SK-N-SH treated with all-trans-retinoic acid at 6 μM for 48 hours (cell line): ENCODE results near the gene ZNF254.

Experiments
- ATAC-seq: fragments of 200-7000 bp; cut with Tn5 transposase; 3 replicates; pipeline ENCODE4 v1.9.1; 2020; ENCODE audit warnings: mild to moderate bottlenecking, moderate library complexity
- ARNTL ChIP-seq: fragments of 450-650 bp; formaldehyde crosslinking; IDR thresholded peaks from 2 replicates; pipeline ENCODE4 v1.5.0; 2020; ENCODE audit warnings: low read depth, mild to moderate bottlenecking, moderate library complexity, borderline replicate concordance
- BACH2 ChIP-seq: fragments of 250-450 bp; sonication (Bioruptor Pico); IDR thresholded peaks from 2 replicates; pipeline ENCODE4 v1.9.0; 2021; ENCODE audit warnings: mild to moderate bottlenecking, borderline replicate concordance
- CSDC2 ChIP-seq: fragments of 250-450 bp; sonication (Bioruptor Pico); IDR thresholded peaks from 2 replicates; pipeline ENCODE4 v1.5.0; 2020; ENCODE audit warnings: mild to moderate bottlenecking, moderate library complexity
- ESRRG ChIP-seq: fragments of 250-450 bp; sonication (Bioruptor Pico); IDR thresholded peaks from 2 replicates; pipeline ENCODE4 v1.6.1; 2021; ENCODE audit warnings: mild to moderate bottlenecking
- GLIS3 ChIP-seq: fragments of 250-450 bp; sonication (Bioruptor Pico); IDR thresholded peaks from 2 replicates; pipeline ENCODE4 v1.5.0; 2020; ENCODE audit warnings: mild to moderate bottlenecking, moderate library complexity
- ISL1 ChIP-seq: fragments of 250-450 bp; sonication (Bioruptor Pico); IDR thresholded peaks from 2 replicates; pipeline ENCODE4 v2.1.2; 2022; ENCODE audit warnings: mild to moderate bottlenecking, moderate library complexity
- OSR1 ChIP-seq: fragments of 250-450 bp; sonication (Bioruptor Pico); IDR thresholded peaks from 2 replicates; pipeline ENCODE4 v1.8.0; 2022; ENCODE audit warnings: moderate library complexity, mild to moderate bottlenecking, inconsistent platforms
- PPARA ChIP-seq: fragments of 250-450 bp; sonication (Bioruptor Pico); IDR thresholded peaks from 2 replicates; pipeline ENCODE4 v1.5.0; 2020; ENCODE audit warnings: mild to moderate bottlenecking, borderline replicate concordance
- RARB ChIP-seq: fragments of 250-450 bp; sonication (Bioruptor Pico); IDR thresholded peaks from 2 replicates; pipeline ENCODE4 v1.8.0; 2021; ENCODE audit warnings: mild to moderate bottlenecking, moderate library complexity
- SNAI2 ChIP-seq: fragments of 250-450 bp; sonication (Bioruptor Pico); IDR thresholded peaks from 2 replicates; pipeline ENCODE4 v1.5.0; 2020; ENCODE audit warnings: mild to moderate bottlenecking, moderate library complexity
- TCF4 ChIP-seq: fragments of 250-450 bp; sonication (Bioruptor Pico); IDR thresholded peaks from 2 replicates; pipeline ENCODE4 v1.8.0; 2021; ENCODE audit warnings: mild to moderate bottlenecking, moderate library complexity, borderline replicate concordance
- TOX ChIP-seq: fragments of 250-450 bp; sonication (Bioruptor Pico); IDR thresholded peaks from 2 replicates; pipeline ENCODE4 v1.8.0; 2021; ENCODE audit warnings: mild to moderate bottlenecking, moderate library complexity, borderline replicate concordance
- ZC3H10 ChIP-seq: fragments of 250-450 bp; sonication (Bioruptor Pico); IDR thresholded peaks from 2 replicates; pipeline ENCODE4 v1.5.1; 2021; ENCODE audit warnings: mild to moderate bottlenecking, moderate library complexity
- ZFP3 ChIP-seq: fragments of 250-450 bp; sonication (Bioruptor Pico); IDR thresholded peaks from 2 replicates; pipeline ENCODE4 v1.5.0; 2020; ENCODE audit warnings: mild to moderate bottlenecking, moderate library complexity
- ZFP30 ChIP-seq: fragments of 450-650 bp; formaldehyde crosslinking; IDR thresholded peaks from 2 replicates; pipeline ENCODE4 v1.5.0; 2022; ENCODE audit warnings: mild to moderate bottlenecking, moderate library complexity
- ZNF565 ChIP-seq: fragments of 450-650 bp; formaldehyde crosslinking; conservative IDR thresholded peaks from 2 replicates; pipeline ENCODE4 v1.5.0; 2020; ENCODE audit warnings: low read depth, mild to moderate bottlenecking, moderate library complexity
- ZNF70 ChIP-seq: fragments of 450-650 bp; formaldehyde crosslinking; IDR thresholded peaks from 2 replicates; pipeline ENCODE4 v1.5.0; 2020; ENCODE audit warnings: mild to moderate bottlenecking, moderate library complexity
- ZNF8 ChIP-seq: fragments of 450-650 bp; formaldehyde crosslinking; IDR thresholded peaks from 2 replicates; pipeline ENCODE4 v1.5.0; 2020; ENCODE audit warnings: mild to moderate bottlenecking, moderate library complexity
- TF ChIP-seq, protein P1 (sequence below): fragments of 250-450 bp; sonication (Bioruptor Pico); IDR thresholded peaks from 2 replicates; pipeline ENCODE4 v1.8.0; 2020; ENCODE audit warnings: mild to moderate bottlenecking, moderate library complexity, borderline replicate concordance
- TF ChIP-seq, protein P2 (sequence below): fragments of 250-450 bp; sonication (Bioruptor Pico); IDR thresholded peaks from 2 replicates; pipeline ENCODE4 v1.8.0; 2021; ENCODE audit warnings: low read depth, mild to moderate bottlenecking, moderate library complexity, borderline replicate concordance
- TF ChIP-seq, protein P3 (sequence below): fragments of 250-450 bp; sonication (Bioruptor Pico); IDR thresholded peaks from 2 replicates; pipeline ENCODE4 v1.5.1; 2021; ENCODE audit warnings: mild to moderate bottlenecking, moderate library complexity
- TF ChIP-seq, protein P4 (sequence below): fragments of 250-450 bp; sonication (Bioruptor Pico); IDR thresholded peaks from 2 replicates; pipeline ENCODE4 v1.5.0; 2020; ENCODE audit warnings: mild to moderate bottlenecking, moderate library complexity
- TF ChIP-seq, protein P5 (sequence below): fragments of 250-450 bp; sonication (Bioruptor Pico); IDR thresholded peaks from 2 replicates; pipeline ENCODE4 v1.5.1; 2020; ENCODE audit warnings: low read depth, mild to moderate bottlenecking, moderate library complexity

ZNF254 gene

DNA sequence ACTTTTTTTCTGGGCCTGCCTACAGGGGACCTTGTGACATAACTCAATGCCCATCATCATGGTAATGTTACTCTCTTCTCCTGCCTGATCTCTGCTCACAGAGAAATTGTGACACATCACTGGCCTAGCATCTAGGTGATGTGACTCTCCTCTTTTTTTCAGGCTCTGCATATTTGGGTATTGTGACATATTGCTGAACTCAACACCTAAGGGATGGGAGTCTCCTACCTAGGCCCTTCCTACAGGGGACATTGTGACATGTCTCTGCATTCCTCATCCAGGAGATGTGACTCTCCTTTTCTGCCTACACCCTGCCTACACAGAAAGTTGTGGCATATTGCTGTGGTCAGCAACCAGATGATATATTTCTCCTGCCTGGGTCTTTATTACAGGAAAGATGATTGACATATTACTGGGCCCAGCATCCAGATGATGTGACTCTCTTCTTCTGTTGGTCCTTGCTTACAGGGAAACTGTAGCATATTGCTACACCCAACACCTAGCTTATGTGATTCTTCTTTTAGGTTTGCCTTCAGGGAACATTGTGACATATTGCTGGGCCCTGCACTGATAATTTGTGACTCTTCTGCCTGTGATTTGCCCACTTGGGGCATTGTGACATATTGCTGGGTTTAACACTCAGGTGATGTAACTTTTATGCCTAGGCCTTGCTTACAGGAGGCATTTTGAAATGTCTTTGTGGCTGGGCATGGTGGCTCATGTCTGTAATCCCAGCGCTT is 21.0 kb upstream of the ZNF254 start:
- TF ChIP-seq ESRRG (CRISPR knock-in tag) (no peak), ZNF8 (CRISPR knock-in tag) (no peak), PPARA (no peak), ZNF565 (CRISPR knock-in tag) (no peak), RARB (no peak), ZFP3 (no peak), GLIS3 (CRISPR knock-in tag) (no peak), ISL1 (no peak), TOX (CRISPR knock-in tag) (no peak), ARNTL (CRISPR knock-in tag) (no peak), SNAI2 (CRISPR knock-in tag) (no peak)
- TF ChIP-seq, protein P1, sequence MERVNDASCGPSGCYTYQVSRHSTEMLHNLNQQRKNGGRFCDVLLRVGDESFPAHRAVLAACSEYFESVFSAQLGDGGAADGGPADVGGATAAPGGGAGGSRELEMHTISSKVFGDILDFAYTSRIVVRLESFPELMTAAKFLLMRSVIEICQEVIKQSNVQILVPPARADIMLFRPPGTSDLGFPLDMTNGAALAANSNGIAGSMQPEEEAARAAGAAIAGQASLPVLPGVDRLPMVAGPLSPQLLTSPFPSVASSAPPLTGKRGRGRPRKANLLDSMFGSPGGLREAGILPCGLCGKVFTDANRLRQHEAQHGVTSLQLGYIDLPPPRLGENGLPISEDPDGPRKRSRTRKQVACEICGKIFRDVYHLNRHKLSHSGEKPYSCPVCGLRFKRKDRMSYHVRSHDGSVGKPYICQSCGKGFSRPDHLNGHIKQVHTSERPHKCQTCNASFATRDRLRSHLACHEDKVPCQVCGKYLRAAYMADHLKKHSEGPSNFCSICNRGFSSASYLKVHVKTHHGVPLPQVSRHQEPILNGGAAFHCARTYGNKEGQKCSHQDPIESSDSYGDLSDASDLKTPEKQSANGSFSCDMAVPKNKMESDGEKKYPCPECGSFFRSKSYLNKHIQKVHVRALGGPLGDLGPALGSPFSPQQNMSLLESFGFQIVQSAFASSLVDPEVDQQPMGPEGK (CRISPR knock-in tag) = no peak
- TF ChIP-seq, protein P2, sequence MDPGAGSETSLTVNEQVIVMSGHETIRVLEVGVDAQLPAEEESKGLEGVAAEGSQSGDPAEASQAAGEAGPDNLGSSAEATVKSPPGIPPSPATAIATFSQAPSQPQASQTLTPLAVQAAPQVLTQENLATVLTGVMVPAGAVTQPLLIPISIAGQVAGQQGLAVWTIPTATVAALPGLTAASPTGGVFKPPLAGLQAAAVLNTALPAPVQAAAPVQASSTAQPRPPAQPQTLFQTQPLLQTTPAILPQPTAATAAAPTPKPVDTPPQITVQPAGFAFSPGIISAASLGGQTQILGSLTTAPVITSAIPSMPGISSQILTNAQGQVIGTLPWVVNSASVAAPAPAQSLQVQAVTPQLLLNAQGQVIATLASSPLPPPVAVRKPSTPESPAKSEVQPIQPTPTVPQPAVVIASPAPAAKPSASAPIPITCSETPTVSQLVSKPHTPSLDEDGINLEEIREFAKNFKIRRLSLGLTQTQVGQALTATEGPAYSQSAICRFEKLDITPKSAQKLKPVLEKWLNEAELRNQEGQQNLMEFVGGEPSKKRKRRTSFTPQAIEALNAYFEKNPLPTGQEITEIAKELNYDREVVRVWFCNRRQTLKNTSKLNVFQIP (CRISPR knock-in tag) = no peak
- TF ChIP-seq, protein P3, sequence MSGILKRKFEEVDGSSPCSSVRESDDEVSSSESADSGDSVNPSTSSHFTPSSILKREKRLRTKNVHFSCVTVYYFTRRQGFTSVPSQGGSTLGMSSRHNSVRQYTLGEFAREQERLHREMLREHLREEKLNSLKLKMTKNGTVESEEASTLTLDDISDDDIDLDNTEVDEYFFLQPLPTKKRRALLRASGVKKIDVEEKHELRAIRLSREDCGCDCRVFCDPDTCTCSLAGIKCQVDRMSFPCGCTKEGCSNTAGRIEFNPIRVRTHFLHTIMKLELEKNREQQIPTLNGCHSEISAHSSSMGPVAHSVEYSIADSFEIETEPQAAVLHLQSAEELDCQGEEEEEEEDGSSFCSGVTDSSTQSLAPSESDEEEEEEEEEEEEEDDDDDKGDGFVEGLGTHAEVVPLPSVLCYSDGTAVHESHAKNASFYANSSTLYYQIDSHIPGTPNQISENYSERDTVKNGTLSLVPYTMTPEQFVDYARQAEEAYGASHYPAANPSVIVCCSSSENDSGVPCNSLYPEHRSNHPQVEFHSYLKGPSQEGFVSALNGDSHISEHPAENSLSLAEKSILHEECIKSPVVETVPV = no peak
- ATAC-seq = no peak

DNA sequence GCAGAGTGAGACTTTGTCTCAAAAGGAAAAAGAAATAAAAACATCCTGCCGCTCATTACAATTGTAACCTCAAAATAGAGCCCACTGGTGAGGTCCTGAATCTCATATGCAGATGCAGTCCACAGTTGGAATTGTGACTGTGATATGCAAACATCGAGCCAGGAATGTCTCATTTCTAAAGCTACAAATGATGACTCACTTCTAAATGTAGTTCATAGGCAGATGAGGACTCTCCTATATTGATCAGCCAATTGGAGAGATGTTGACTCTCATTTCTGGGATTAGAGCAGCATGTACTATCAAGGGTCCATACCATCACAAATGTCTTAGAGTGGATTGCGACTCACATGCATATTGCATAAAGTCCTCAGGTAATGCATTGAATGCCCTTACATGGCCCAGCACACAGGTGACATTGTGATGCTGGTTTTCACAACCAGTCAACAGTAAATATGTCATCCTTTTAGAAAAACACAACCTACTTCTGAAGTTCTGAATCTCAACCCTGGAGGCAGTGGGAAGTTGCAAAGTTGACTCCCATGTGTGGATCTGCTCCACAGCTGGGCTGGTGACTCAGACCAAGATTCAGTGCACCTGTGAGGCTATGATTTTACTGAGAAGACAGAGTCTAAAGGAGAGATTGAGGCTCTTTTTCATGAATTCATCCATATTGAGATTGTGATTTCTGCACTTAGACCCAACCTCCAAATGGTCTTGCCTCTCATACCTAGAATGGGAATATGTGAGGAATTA is 16.9 kb upstream of the ZNF254 start:
- no peak for ATAC-seq

DNA sequence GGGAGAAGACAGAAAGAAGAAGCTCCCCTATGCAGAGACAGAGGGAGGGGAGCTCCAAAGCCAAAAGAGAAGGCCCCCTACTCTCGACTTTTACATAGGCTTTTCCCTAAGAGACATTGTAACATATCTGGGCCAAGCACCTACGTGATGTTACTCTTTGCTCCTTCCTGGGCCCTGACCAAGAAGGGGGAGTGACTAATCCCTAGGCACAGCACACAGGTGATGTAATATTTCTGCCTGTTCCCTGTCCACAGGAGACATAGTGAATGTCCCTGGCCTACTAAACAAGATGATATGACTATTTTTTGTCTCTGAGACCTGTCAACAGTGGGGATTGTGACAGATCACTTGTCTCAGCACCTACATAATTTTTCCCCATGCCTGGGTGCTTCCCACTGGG is 15.9 kb upstream of the ZNF254 start:
- ATAC-seq = no peak
- TF ChIP-seq OSR1 = no peak
- no peak for TF ChIP-seq ZNF8 (CRISPR knock-in tag)
- no peak for TF ChIP-seq PPARA
- TF ChIP-seq TCF4 (CRISPR knock-in tag) = no peak
- TF ChIP-seq, protein P1 (CRISPR knock-in tag) = no peak
- no peak for TF ChIP-seq ZFP30
- TF ChIP-seq, protein P4, sequence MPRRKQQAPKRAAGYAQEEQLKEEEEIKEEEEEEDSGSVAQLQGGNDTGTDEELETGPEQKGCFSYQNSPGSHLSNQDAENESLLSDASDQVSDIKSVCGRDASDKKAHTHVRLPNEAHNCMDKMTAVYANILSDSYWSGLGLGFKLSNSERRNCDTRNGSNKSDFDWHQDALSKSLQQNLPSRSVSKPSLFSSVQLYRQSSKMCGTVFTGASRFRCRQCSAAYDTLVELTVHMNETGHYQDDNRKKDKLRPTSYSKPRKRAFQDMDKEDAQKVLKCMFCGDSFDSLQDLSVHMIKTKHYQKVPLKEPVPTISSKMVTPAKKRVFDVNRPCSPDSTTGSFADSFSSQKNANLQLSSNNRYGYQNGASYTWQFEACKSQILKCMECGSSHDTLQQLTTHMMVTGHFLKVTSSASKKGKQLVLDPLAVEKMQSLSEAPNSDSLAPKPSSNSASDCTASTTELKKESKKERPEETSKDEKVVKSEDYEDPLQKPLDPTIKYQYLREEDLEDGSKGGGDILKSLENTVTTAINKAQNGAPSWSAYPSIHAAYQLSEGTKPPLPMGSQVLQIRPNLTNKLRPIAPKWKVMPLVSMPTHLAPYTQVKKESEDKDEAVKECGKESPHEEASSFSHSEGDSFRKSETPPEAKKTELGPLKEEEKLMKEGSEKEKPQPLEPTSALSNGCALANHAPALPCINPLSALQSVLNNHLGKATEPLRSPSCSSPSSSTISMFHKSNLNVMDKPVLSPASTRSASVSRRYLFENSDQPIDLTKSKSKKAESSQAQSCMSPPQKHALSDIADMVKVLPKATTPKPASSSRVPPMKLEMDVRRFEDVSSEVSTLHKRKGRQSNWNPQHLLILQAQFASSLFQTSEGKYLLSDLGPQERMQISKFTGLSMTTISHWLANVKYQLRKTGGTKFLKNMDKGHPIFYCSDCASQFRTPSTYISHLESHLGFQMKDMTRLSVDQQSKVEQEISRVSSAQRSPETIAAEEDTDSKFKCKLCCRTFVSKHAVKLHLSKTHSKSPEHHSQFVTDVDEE = no peak
- TF ChIP-seq ZC3H10 = no peak
- no peak for TF ChIP-seq GLIS3 (CRISPR knock-in tag)

More for the DNA sequence above, 16.9 kb upstream of the ZNF254 start:
- TF ChIP-seq ESRRG (CRISPR knock-in tag) (no peak), ZNF565 (CRISPR knock-in tag) (no peak), PPARA (no peak), ZNF8 (CRISPR knock-in tag) (no peak), OSR1 (no peak), ZFP30 (no peak), ARNTL (CRISPR knock-in tag) (no peak), BACH2 (CRISPR knock-in tag) (no peak), TCF4 (CRISPR knock-in tag) (no peak), GLIS3 (CRISPR knock-in tag) (no peak), ZNF70 (no peak), ZFP3 (no peak), RARB (no peak), CSDC2 (no peak)
- TF ChIP-seq, protein P3 = no peak
- TF ChIP-seq, protein P5, sequence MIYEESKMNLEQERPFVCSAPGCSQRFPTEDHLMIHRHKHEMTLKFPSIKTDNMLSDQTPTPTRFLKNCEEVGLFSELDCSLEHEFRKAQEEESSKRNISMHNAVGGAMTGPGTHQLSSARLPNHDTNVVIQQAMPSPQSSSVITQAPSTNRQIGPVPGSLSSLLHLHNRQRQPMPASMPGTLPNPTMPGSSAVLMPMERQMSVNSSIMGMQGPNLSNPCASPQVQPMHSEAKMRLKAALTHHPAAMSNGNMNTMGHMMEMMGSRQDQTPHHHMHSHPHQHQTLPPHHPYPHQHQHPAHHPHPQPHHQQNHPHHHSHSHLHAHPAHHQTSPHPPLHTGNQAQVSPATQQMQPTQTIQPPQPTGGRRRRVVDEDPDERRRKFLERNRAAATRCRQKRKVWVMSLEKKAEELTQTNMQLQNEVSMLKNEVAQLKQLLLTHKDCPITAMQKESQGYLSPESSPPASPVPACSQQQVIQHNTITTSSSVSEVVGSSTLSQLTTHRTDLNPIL (CRISPR knock-in tag) = no peak
- TF ChIP-seq, all 23 proteins: peak for 0
